Activated gamma-delta T cell treated with Interleukin-2 at 50 U/mL for 16 hours (primary cell): Measurements from ENCODE around the gene MLXIP.
"Not testable (repeated sequence)": the region's sequence is repeated elsewhere in the genome, so short reads cannot be mapped to it uniquely, and the experiment has no call there.

Source experiments
- DNase-seq: peaks from one replicate; pipeline ENCODE4 v3.0.0-alpha.2; 2020

Gene MLXIP, protein sequence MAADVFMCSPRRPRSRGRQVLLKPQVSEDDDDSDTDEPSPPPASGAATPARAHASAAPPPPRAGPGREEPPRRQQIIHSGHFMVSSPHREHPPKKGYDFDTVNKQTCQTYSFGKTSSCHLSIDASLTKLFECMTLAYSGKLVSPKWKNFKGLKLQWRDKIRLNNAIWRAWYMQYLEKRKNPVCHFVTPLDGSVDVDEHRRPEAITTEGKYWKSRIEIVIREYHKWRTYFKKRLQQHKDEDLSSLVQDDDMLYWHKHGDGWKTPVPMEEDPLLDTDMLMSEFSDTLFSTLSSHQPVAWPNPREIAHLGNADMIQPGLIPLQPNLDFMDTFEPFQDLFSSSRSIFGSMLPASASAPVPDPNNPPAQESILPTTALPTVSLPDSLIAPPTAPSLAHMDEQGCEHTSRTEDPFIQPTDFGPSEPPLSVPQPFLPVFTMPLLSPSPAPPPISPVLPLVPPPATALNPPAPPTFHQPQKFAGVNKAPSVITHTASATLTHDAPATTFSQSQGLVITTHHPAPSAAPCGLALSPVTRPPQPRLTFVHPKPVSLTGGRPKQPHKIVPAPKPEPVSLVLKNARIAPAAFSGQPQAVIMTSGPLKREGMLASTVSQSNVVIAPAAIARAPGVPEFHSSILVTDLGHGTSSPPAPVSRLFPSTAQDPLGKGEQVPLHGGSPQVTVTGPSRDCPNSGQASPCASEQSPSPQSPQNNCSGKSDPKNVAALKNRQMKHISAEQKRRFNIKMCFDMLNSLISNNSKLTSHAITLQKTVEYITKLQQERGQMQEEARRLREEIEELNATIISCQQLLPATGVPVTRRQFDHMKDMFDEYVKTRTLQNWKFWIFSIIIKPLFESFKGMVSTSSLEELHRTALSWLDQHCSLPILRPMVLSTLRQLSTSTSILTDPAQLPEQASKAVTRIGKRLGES

DNA sequence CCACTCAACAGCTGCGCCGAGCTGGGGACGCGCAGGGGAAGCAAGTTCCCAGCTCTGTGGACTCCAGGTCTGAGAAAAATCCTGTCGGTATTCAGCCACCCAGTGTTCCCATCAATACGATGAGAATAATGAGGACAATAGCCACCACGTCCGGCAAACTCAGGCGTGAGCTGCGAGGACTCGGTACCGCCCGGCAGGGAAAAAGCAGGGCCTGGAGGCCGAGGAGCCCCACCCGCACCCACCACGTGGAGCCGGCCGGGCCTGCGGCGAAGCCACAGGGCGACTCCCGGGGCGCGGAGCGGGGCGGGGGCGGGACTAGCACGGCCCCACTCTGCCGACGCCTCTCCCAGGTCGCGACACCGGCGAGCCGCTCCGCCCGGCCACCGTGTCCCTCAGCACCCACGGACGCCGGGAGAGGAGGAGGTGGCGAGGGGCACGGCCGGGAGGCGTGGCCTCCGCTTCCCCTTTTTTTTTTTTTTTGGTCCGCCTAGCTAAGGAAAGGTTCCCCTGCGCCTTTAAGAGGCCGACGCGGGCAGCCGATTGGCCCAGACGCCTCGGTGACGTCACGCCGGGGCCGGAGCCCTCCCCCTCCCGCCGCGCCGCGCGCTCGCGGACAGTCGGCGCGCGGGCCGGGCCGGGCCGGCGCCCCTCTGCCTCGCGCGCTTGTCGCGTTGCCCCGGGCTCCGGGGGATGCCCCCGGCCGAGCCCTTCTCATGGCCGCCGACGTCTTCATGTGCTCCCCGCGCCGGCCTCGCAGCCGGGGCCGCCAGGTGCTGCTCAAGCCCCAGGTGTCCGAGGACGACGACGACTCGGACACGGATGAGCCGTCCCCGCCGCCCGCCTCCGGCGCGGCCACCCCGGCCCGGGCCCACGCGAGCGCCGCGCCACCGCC lies at the start of gene MLXIP:
Gene MLXIP (plus strand): TSS at position 616 of the 892 bp plus-strand sequence. CDS start 98 bp downstream, at position 714.
- DNase-seq, result peak; percentile 86

DNA sequence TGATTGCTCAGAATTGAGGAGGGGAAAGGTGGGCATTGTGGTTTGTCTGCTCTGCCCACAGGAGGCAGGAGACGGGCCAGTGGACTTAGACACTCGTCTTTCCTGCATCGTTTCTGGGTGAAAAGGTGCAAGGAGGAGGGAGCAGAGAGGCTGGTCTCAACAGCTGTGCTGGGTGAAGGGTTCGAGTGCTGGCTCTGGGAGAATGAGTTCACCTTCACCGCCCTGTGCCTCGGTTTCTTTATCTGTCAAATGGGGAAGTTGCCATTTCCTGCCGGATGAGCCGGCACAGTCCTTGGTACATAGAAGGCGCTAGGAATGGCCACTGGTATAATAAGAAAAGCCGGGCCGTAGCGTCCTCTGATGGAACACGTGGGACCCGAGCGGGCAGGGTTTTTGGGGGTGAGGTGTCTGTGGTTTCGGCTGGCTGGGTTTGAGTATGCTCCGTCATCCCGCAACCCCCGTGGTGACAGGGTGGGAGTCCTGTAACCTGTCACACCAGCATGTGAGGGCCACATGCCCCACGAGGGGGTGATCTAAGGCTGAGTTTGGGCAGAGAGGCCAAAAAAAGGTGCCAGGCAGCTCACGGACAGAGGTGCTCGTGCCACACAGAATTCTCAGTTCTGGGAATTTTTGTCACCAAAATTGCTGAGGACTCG lies 49.5 kb upstream of the MLXIP start:
- peak; percentile 21 for DNase-seq

GRCh38 chr12:122029620-122030423 lies 48.7 kb upstream of the MLXIP start:
- DNase-seq, result no peak

DNA sequence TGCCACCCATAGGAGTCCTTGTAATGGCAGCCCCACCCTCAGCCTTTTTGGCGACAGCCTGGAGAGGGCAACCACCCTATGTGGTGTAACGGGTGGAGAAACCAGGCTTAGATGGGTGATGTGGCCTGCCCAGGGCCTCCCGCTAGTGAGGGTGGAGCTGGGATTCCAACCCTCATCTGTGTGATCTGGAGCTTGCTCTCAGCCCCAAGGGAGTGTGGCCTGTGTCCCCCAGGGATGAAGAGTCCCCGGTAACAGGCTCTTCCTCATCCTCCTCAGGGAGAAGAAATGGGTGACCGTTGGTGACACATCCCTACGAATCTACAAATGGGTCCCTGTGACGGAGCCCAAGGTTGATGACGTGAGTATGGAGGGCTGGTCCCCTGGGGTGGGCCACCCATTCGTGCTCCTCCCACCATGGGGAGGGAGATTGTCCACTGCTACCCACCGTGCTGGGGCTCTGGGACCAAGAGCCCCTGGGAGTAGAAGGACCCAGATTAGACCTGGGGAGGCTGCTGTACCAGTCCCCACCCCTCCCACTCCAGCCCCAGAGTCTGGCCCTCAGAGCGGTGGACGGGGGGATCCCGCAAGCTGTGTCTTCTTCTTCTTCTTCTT lies 48.0 kb upstream of the MLXIP start:
- DNase-seq, result no peak

- peak; percentile 50 for DNase-seq
Measured at GRCh38 chr12:122031342-122032216, 47.0 kb upstream of the MLXIP start.

- no peak for DNase-seq
Measured at GRCh38 chr12:122032580-122032979, 46.0 kb upstream of the MLXIP start.

DNA sequence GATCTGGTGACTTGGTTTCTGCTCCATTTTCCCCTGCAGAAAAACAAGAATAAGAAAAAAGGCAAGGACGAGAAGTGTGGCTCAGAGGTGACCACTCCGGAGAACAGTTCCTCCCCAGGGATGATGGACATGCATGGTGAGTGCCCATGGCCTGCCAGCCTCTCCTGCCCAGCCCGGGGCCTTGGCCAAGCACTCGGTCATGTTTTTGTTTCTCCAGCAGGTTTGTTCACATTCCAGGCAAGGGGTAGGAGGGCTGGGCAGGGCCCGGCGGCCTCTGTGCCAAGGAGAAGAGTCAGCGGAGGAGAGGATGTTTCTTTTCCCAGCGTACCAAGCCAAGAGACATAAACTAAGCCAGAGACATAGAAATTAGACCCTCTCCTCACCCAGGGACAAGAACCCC lies 43.3 kb upstream of the MLXIP start:
- DNase-seq, result no peak

DNA sequence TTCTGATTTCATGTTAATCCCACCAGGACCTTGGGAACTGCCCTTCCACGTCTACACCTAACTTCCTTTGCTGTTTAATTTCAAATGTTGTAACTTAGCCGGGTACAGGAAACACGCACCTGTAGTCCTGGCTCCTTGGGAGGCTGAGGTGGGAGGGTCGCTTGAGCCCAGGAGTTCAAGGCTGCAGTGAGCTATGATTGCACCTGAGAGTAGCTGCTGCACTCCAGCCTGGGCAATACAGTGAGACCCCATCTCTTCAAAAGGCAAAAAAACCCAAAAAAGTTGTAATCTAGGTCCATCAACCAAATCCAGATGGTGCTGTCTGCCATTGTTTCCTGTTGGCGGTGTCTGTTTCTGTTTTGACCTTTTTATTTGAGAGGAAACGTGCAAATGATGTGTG lies 42.4 kb upstream of the MLXIP start:
- DNase-seq, result no peak

GRCh38 chr12:122040579-122041386 lies 37.8 kb upstream of the MLXIP start:
- DNase-seq, result no peak

DNA sequence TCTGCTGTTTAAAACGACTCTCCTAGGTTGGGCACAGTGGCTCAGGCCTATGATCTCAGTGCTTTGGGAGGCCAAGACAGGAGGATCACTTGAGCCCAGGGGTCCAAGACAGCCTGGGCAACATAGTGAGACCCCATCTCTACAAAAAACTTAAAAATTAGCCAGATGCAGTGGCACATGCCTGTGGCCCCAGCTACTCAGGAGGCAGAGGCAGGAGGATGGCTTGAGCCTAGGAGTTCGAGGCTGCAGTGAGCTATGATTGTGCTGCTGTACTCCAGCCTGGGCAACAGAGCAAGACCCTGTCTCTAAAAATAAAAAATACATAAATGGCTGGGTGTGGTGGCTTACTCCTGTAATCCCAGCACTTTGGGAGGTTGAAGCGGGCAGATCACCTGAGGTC lies 37.1 kb upstream of the MLXIP start:
- not testable (repeated sequence) for DNase-seq

- no peak for DNase-seq
Measured at GRCh38 chr12:122042910-122043309, 35.6 kb upstream of the MLXIP start.

GRCh38 chr12:122043476-122043875 lies 35.1 kb upstream of the MLXIP start:
- DNase-seq, result no peak

GRCh38 chr12:122045262-122045661 lies 33.3 kb upstream of the MLXIP start:
- no peak for DNase-seq

DNA sequence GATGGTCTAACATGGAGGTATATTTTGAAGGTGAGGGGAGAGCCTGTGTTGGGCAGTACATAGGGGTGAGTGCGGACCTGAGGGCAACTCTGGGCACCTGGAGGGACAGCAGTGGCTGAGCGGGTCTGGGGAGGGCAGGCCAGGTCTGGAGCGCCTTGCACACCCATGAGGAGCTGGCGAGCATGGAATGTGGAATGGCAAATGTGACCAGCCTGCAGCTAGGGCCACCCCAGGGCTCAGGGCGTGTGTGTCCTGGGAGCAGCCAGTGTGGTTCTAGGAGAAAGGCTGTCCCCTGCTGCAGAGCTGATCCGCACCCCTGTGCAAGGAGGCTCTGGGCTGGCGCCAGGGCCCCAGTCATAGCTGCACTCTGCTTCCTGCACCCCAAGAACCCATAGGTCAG lies 32.4 kb upstream of the MLXIP start:
- DNase-seq, result no peak

- DNase-seq, result no peak
Measured at GRCh38 chr12:122048151-122048550, 30.4 kb upstream of the MLXIP start.

GRCh38 chr12:122049827-122050226 lies 28.7 kb upstream of the MLXIP start:
- DNase-seq, result no peak

DNA sequence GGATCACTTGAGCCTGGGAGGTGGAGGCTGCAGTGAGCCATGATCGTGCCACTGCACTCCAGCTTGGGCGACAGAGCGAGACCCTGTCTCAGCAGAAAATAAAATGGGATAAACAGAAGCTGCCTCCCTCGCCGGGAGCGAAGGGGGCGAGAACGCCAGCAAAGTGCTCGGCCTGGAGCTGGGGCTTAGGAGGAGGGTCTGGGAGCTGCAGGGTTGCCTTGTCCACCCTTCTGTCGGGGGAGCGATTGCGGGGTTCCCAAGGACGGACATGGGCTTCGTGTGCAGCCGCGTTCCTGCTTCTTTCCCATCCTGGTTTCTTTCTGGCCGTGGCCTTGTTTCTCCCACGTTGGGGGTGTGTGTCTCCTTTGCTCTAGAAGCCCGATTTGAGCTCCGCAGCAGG lies 27.9 kb upstream of the MLXIP start:
- no peak for DNase-seq

DNA sequence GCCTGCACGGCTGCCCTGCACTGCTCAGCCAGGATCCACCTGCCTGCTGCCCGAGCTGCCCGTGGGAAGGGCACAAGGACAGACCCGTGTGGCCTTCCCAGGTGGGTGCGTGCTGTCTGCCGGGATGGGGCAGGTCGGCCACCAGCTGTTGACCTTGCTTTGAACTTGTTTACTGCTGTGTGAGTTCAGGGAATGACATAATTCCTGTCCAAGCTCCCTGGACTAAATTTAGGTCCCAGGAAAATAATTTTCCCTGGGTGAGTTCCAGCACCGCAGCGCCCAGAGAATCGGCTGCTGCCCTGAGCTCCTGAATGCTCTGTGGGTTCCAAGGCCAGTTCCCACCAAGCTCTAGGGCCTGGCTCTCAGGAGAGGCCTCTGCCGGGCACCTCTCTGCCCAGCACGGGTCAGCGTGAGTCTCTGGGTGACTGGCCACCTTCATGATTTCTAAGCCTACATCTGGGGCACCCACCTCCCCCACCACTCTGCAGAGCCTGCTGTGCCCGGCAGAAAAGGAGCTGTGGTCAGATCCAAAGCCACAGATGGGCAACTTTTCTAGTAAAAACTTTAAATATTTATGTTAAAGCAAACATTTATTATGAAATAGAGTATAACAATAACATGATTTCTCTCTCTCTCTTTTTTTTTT lies 27.2 kb upstream of the MLXIP start:
- no peak for DNase-seq
